Neural progenitor cell (in vitro differentiated cells): ENCODE measurements around the gene WDR27.

ENCODE experiments used
- EZH2 ChIP-seq: fragments of 200-600 bp; sonication (generic); IDR thresholded peaks from 2 replicates; pipeline ENCODE4 v1.6.1; 2017; ENCODE audit warnings: antibody characterized with exemption, mild to moderate bottlenecking, moderate library complexity
- EZH2phosphoT487 ChIP-seq: fragments of 200-600 bp; sonication (generic); IDR thresholded peaks from 2 replicates; pipeline ENCODE4 v1.6.1; 2017; ENCODE audit warnings: antibody characterized with exemption
- TF ChIP-seq, protein P1 (sequence below): fragments of 200-600 bp; sonication (generic); IDR thresholded peaks from 2 replicates; pipeline ENCODE4 v1.5.1; 2017; ENCODE audit warnings: antibody characterized with exemption, mild to moderate bottlenecking

DNA sequence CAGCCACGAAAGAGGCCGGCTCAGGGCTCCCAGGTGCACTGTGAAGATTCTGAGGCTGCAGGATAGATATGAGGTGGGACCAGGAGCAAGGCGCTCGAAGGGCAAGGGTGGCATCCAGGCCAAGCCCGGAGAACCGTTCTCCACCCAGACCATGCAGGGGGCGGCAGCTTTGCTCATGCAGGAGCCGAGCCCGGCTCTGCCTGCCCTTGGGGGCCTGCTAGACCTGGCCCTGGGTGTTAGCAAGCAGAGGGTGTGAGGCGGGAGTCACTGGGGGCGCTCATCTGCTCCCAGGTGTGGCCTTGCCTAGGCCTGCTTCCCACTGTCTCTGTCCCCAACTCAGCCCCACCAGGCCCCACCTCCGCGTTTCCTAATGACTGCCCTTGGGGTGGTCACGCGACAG lies 59.4 kb downstream of the WDR27 start:
- TF ChIP-seq EZH2phosphoT487 (no peak), EZH2 (no peak)
- TF ChIP-seq, protein P1, sequence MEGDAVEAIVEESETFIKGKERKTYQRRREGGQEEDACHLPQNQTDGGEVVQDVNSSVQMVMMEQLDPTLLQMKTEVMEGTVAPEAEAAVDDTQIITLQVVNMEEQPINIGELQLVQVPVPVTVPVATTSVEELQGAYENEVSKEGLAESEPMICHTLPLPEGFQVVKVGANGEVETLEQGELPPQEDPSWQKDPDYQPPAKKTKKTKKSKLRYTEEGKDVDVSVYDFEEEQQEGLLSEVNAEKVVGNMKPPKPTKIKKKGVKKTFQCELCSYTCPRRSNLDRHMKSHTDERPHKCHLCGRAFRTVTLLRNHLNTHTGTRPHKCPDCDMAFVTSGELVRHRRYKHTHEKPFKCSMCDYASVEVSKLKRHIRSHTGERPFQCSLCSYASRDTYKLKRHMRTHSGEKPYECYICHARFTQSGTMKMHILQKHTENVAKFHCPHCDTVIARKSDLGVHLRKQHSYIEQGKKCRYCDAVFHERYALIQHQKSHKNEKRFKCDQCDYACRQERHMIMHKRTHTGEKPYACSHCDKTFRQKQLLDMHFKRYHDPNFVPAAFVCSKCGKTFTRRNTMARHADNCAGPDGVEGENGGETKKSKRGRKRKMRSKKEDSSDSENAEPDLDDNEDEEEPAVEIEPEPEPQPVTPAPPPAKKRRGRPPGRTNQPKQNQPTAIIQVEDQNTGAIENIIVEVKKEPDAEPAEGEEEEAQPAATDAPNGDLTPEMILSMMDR, result no peak
